Activated CD8-positive, alpha-beta T cell treated with anti-CD3 and anti-CD28 coated beads for 36 hours (primary cell): Measurements from ENCODE around the gene HVCN1. TPM values are rescaled to one million over a fixed set of nuclear protein-coding genes. Genes with fewer than 3 reads are reported as not detected.

ENCODE experiments used
- ATAC-seq: fragments of 200-7000 bp; cut with Tn5 transposase; one replicate; pipeline ENCODE4 v1.10.0; 2021; ENCODE audit warnings: mild to moderate bottlenecking, moderate library complexity
- CTCF ChIA-PET: fragments of 350-600 bp; sonication (Branson Sonifier 250); formaldehyde crosslinking; loops from one replicate; lab custom pipeline; 2021; ENCODE audit warnings: antibody characterized with exemption; lab: Charles Lee
- POLR2A ChIA-PET: fragments of 350-600 bp; sonication (Branson Sonifier 250); formaldehyde crosslinking; loops from one replicate; lab custom pipeline; 2021; ENCODE audit warnings: antibody characterized with exemption; lab: Charles Lee
- DNase-seq: peaks from one replicate; pipeline ENCODE4 v3.0.0-alpha.2; 2020
- H3K27ac Mint-ChIP-seq: one replicate; pipeline ENCODE4 v1.8.0; 2021; ENCODE audit warnings: mild to moderate bottlenecking, mixed read lengths
- H3K27me3 Mint-ChIP-seq: one replicate; pipeline ENCODE4 v1.8.0; 2021; ENCODE audit warnings: mixed read lengths
- H3K36me3 Mint-ChIP-seq: one replicate; pipeline ENCODE4 v1.8.0; 2021; ENCODE audit warnings: low read depth, mixed read lengths
- H3K4me1 Mint-ChIP-seq: one replicate; pipeline ENCODE4 v1.8.0; 2021; ENCODE audit warnings: low read depth, mixed read lengths
- H3K4me3 Mint-ChIP-seq: one replicate; pipeline ENCODE4 v1.8.0; 2021; ENCODE audit warnings: mild to moderate bottlenecking, moderate library complexity, mixed read lengths
- H3K9me3 Mint-ChIP-seq: one replicate; pipeline ENCODE4 v1.8.0; 2021; ENCODE audit warnings: mixed read lengths
- CTCF ChIP-seq: fragments of 200-600 bp; IDR thresholded peaks from one replicate; pipeline ENCODE4 v1.8.0; 2022; ENCODE audit warnings: antibody characterized with exemption, mild to moderate bottlenecking
- intact Hi-C: fragments of 100-400 bp; cut with micrococcal nuclease; formaldehyde crosslinking; loops from one replicate; pipeline ENCODE4 v1.10.0; 2022
- total RNA-seq, 2 experiments: library from RNA; stranded (reverse); gene quantifications; one replicate each; pipeline ENCODE4 v1.2.3, GENCODE V29; 2021

HVCN1 gene
- total RNA-seq, 2 experiments from 2014 or later, result 23.0 to 24.2 TPM

GRCh38 chr12:110599334-110599733 lies 89.6 kb downstream of the HVCN1 start:
- ChIA-PET CTCF (interaction anchor here (0.9 to 8.3 kb wide), 14 partner anchors 7 to 149 kb away, joined by 3 to 171 read pairs (median 30); partner anchors contain the start of genes ARPC3 and TCTN1), POLR2A (interaction anchor here (1.4 to 1.5 kb wide), 2 partner anchors 15 to 50 kb away, joined by 5 read pairs; no protein-coding TSS in a partner anchor)
- Mint-ChIP-seq H3K27me3 (no peaks in the 10 kb centered on the region), H3K4me3 (no peak overlapping the region), H3K4me1 (peaks cover 7% of the 10 kb centered on the region), H3K9me3 (no peaks in the 10 kb centered on the region), H3K36me3 (no peaks in the 10 kb centered on the region), H3K27ac (no peak overlapping the region)
- no peak for ATAC-seq
- no peak for TF ChIP-seq CTCF
- intact Hi-C loops, result no loop called here
- DNase-seq, result no peak

Other genes starting within 250 kb of the HVCN1 start
- gene ARPC3, start 238.8 kb downstream of the HVCN1 start, total RNA-seq, result 100 to 1,000 TPM; 229 to 240 TPM
- 10 to 100 TPM; 69.1 TPM for gene GPN3, start 220.9 kb downstream of the HVCN1 start, total RNA-seq
- gene FAM216A, start 220.3 kb downstream of the HVCN1 start, total RNA-seq, result 10 to 100 TPM; 77.1 to 77.3 TPM
- 10 to 100 TPM; 71.7 to 76.4 TPM for gene VPS29, start 187.0 kb downstream of the HVCN1 start, total RNA-seq
- 1 to 10 TPM; 1.7 to 1.9 TPM for gene RAD9B, start 186.8 kb downstream of the HVCN1 start, total RNA-seq
- 10 to 100 TPM; 43.1 to 44.5 TPM for gene PPTC7, start 105.8 kb downstream of the HVCN1 start, total RNA-seq
- gene TCTN1, start 75.0 kb downstream of the HVCN1 start, total RNA-seq, result 1 to 10 TPM; 7.9 to 8.6 TPM
- 100 to 1,000 TPM; 242 to 244 TPM for gene PPP1CC, start 53.8 kb upstream of the HVCN1 start, total RNA-seq
- not detected for gene CCDC63, start 157.9 kb upstream of the HVCN1 start, total RNA-seq
- gene MYL2, start 231.5 kb upstream of the HVCN1 start, total RNA-seq, result not detected